Endothelial cell of umbilical vein (primary cell): ENCODE measurements around the gene LMO1. TPM values are rescaled to one million over a fixed set of nuclear protein-coding genes. Genes with fewer than 3 reads are reported as not detected.

Source experiments
- BruUV-seq: library from RNA; stranded (reverse); fragments of 400-500 nt; replicated peaks from 2 replicates; lab custom pipeline; 2021; lab: Mats Ljungman, UMichigan
- CTCF ChIA-PET: fragments of 300-600, 350-600 bp; sonication (Branson Sonifier 250); formaldehyde crosslinking; loops from one replicate; lab custom pipeline; 2021; ENCODE audit warnings: antibody characterized with exemption, inconsistent platforms; lab: Charles Lee
- POLR2A ChIA-PET: fragments of 300-600, 350-600 bp; sonication (Branson Sonifier 250); formaldehyde crosslinking; loops from one replicate; lab custom pipeline; 2021; ENCODE audit warnings: antibody characterized with exemption, inconsistent platforms; lab: Charles Lee
- DNase-seq: peaks from one replicate; pipeline ENCODE4 v3.0.0-alpha.2; 2011; ENCODE audit warnings: low read depth, low spot score
- FAIRE-seq: peaks from 2 replicates; lab custom pipeline; 2011; peaks lifted over from hg19 to GRCh38; lab: Jason Lieb, UNC
- H2AFZ ChIP-seq: 2 replicates; pipeline ENCODE4 v1.6.0; 2012; ENCODE audit warnings: low read depth, low read length, control low read depth, inconsistent platforms
- H3K27ac ChIP-seq: 2 replicates; pipeline ENCODE4 v1.5.1; 2011; ENCODE audit warnings: low read depth, mild to moderate bottlenecking, control low read depth, low read length, moderate library complexity; ENCODE audit not compliant: insufficient read depth
- H3K27me3 ChIP-seq, 2 experiments: 2 replicates each; pipeline versions ENCODE4 v1.6.0 to v1.6.1; 2011; ENCODE audit warnings: low read length in 2 of 2, mixed read lengths in 1 of 2; ENCODE audit not compliant: control insufficient read depth in 2 of 2, insufficient read depth in 2 of 2
- H3K36me3 ChIP-seq, 2 experiments: 2 replicates in 1 of 2; 3 replicates in 1 of 2; pipeline ENCODE4 v1.5.1; 2011; ENCODE audit warnings: low read length in 2 of 2, mild to moderate bottlenecking in 1 of 2, moderate library complexity in 1 of 2; ENCODE audit not compliant: control insufficient read depth in 2 of 2, insufficient read depth in 2 of 2; ENCODE audit errors: extremely low read depth in 1 of 2
- H3K4me1 ChIP-seq: 3 replicates; pipeline ENCODE4 v1.5.1; 2011; ENCODE audit warnings: mild to moderate bottlenecking, low read length; ENCODE audit not compliant: control insufficient read depth, insufficient read depth; ENCODE audit errors: extremely low read depth
- H3K4me2 ChIP-seq: 2 replicates; pipeline ENCODE4 v1.6.1; 2011; ENCODE audit warnings: low read length, control low read depth, mixed read lengths; ENCODE audit not compliant: insufficient read depth
- H3K4me3 ChIP-seq, 3 experiments: fragments of 200-600 bp in 1 of 3; sonication (generic), shearing (Covaris generic) in 1 of 3; replicated peaks in 1 of 3; 2 replicates each; pipeline ENCODE4 v1.5.1; 2011 to 2016; ENCODE audit warnings: control low read depth in 3 of 3, low read length in 3 of 3, mild to moderate bottlenecking in 2 of 3, inconsistent platforms in 1 of 3, low read depth in 1 of 3, moderate library complexity in 1 of 3; ENCODE audit not compliant: insufficient read depth in 1 of 3
- H3K79me2 ChIP-seq: 2 replicates; pipeline ENCODE4 v1.6.0; 2012; ENCODE audit warnings: low read length, inconsistent platforms; ENCODE audit not compliant: control insufficient read depth, insufficient read depth
- H3K9ac ChIP-seq: replicated peaks from 2 replicates; pipeline ENCODE3; 2011; ENCODE audit warnings: low read length, control low read depth; ENCODE audit not compliant: insufficient read depth; ENCODE audit errors: extremely low read depth
- H3K9me1 ChIP-seq: replicated peaks from 3 replicates; pipeline ENCODE4 v1.6.0; 2011; ENCODE audit warnings: mild to moderate bottlenecking, low read length; ENCODE audit not compliant: control insufficient read depth, insufficient read depth; ENCODE audit errors: extremely low read depth
- H3K9me3 ChIP-seq: replicated peaks from 2 replicates; pipeline ENCODE4 v1.5.1; 2012; ENCODE audit warnings: low read length, inconsistent platforms; ENCODE audit not compliant: control insufficient read depth, insufficient read depth
- H4K20me1 ChIP-seq: replicated peaks from 2 replicates; pipeline ENCODE3; 2011; ENCODE audit warnings: mild to moderate bottlenecking, low read length; ENCODE audit not compliant: control insufficient read depth, insufficient read depth; ENCODE audit errors: extremely low read depth
- EZH2 ChIP-seq: IDR thresholded peaks from 2 replicates; pipeline ENCODE4 v1.6.1; 2012; ENCODE audit warnings: borderline replicate concordance, low read depth, mild to moderate bottlenecking, moderate library complexity, low read length, inconsistent platforms; ENCODE audit not compliant: severe bottlenecking
- FOS ChIP-seq: IDR thresholded peaks from 2 replicates; pipeline ENCODE4 v1.6.1; 2011; ENCODE audit warnings: mild to moderate bottlenecking, low read length, moderate library complexity, borderline replicate concordance; ENCODE audit not compliant: insufficient read depth
- GATA2 ChIP-seq: IDR thresholded peaks from 2 replicates; pipeline ENCODE4 v1.7.0; 2011; ENCODE audit warnings: low read depth, mild to moderate bottlenecking, moderate library complexity, mixed read lengths, low read length; ENCODE audit not compliant: insufficient read length, insufficient read depth
- JUN ChIP-seq: IDR thresholded peaks from 2 replicates; pipeline ENCODE4 v1.6.1; 2011; ENCODE audit warnings: borderline replicate concordance, low read depth; ENCODE audit not compliant: insufficient read length, insufficient read depth
- MYC ChIP-seq: IDR thresholded peaks from one replicate; pipeline ENCODE4 v1.6.1; 2011; ENCODE audit warnings: mild to moderate bottlenecking, low read depth, low read length
- POLR2A ChIP-seq: IDR thresholded peaks from 2 replicates; pipeline ENCODE4 v1.6.1; 2012; ENCODE audit warnings: low read depth, mild to moderate bottlenecking, control low read depth, low read length
- POLR2AphosphoS5 ChIP-seq: IDR thresholded peaks from 2 replicates; pipeline ENCODE4 v1.6.1; 2012; ENCODE audit warnings: low read depth, mild to moderate bottlenecking, control low read depth, low read length, moderate library complexity; ENCODE audit not compliant: insufficient read depth
- dilution Hi-C: fragments of 300-500 bp; cut with MboI; formaldehyde crosslinking; loops from one replicate; pipeline ENCODE4 v1.15.0; 2019; ENCODE audit warnings: low sequenced_read_pairs; ENCODE audit not compliant: extremely low pct_ligation_motif_present
- intact Hi-C: fragments of 100-400 bp; cut with micrococcal nuclease; formaldehyde crosslinking; loops from one replicate; pipeline ENCODE4 v1.10.0; 2022
- polyA plus RNA-seq, 4 experiments: library from polyadenylated mRNA; depleted of rRNA in 3 of 4; stranded (reverse) in 3 of 4; unstranded in 1 of 4; fragments of >200 nt; gene quantifications; 2 replicates each; pipeline versions ENCODE4 v1.2.1 to v1.2.3, GENCODE V29; 2011 to 2012; ENCODE audit warnings: missing spikeins in 1 of 4
- total RNA-seq: library from RNA; stranded (reverse); gene quantifications from 2 replicates; pipeline ENCODE4 v1.2.3, GENCODE V29; 2021
- TF ChIP-seq, protein P1 (sequence below): IDR thresholded peaks from 2 replicates; pipeline ENCODE4 v1.6.1; 2011; ENCODE audit not compliant: insufficient read depth, insufficient read length
- TF ChIP-seq, protein P2 (sequence below), 2 donors: IDR thresholded peaks; 1 replicate in 1 of 2; 2 replicates in 1 of 2; pipeline ENCODE4 v1.5.1; 2011; ENCODE audit warnings: low read length in 2 of 2, mild to moderate bottlenecking in 2 of 2, moderate library complexity in 2 of 2, control low read depth in 1 of 2, inconsistent platforms in 1 of 2, low read depth in 1 of 2; ENCODE audit not compliant: insufficient read depth in 1 of 2; ENCODE audit errors: extremely low read depth in 1 of 2

LMO1 gene
- total and polyA plus RNA-seq, 2 donors (not counting 3 experiments of a cell fraction or from before 2014, with no cell fraction given) = not detected

GRCh38 chr11:8223513-8223900 is 40.2 kb downstream of the LMO1 start:
- Histone ChIP-seq H3K4me1 (no peaks in the 10 kb centered on the region), H3K27me3 (peaks cover 0 to 3% of the 10 kb centered on the region in 2 experiments), H3K36me3 (no peaks in the 10 kb centered on the region), H3K27ac (no peak overlapping the region), H3K4me3 (no peak overlapping the region), H3K79me2 (no peaks in the 10 kb centered on the region), H3K9me1 (no peaks in the 10 kb centered on the region), H3K9me3 (no peaks in the 10 kb centered on the region), H3K4me2 (no peak overlapping the region), H3K9ac (no peak overlapping the region), H4K20me1 (no peaks in the 10 kb centered on the region), H2AFZ (no peak overlapping the region)
- FAIRE-seq = no peak
- CTCF ChIA-PET = interaction anchor here (1.0 to 6.3 kb wide), 4 partner anchors 17 to 736 kb away, joined by 3 to 49 read pairs (median 16); partner anchors contain the start of gene LMO1
- no peak for DNase-seq
- TF ChIP-seq POLR2AphosphoS5 (no peak), EZH2 (no peak), MYC (no peak), FOS (no peak), GATA2 (no peak), JUN (no peak), POLR2A (no peak)
- TF ChIP-seq, protein P1, sequence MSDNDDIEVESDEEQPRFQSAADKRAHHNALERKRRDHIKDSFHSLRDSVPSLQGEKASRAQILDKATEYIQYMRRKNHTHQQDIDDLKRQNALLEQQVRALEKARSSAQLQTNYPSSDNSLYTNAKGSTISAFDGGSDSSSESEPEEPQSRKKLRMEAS = no peak
- TF ChIP-seq, protein P2, sequence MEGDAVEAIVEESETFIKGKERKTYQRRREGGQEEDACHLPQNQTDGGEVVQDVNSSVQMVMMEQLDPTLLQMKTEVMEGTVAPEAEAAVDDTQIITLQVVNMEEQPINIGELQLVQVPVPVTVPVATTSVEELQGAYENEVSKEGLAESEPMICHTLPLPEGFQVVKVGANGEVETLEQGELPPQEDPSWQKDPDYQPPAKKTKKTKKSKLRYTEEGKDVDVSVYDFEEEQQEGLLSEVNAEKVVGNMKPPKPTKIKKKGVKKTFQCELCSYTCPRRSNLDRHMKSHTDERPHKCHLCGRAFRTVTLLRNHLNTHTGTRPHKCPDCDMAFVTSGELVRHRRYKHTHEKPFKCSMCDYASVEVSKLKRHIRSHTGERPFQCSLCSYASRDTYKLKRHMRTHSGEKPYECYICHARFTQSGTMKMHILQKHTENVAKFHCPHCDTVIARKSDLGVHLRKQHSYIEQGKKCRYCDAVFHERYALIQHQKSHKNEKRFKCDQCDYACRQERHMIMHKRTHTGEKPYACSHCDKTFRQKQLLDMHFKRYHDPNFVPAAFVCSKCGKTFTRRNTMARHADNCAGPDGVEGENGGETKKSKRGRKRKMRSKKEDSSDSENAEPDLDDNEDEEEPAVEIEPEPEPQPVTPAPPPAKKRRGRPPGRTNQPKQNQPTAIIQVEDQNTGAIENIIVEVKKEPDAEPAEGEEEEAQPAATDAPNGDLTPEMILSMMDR (IDR thresholded peaks at IDR 0.05; ENCODE audit: extremely low read depth in 1 of 2, insufficient read depth in 1 of 2, low read depth in 1 of 2, low read length in 2 of 2) = no peak
- intact Hi-C loops = no loop called here
- BruUV-seq = no TSS peak
- dilution Hi-C loops = no loop called here
- POLR2A ChIA-PET = no interaction called here
